ENCODE data around the gene GPBP1L1.
"Not testable (repeated sequence)": the region's sequence is repeated elsewhere in the genome, so short reads cannot be mapped to it uniquely, and the experiment has no call there.

The GPBP1L1 gene

DNA sequence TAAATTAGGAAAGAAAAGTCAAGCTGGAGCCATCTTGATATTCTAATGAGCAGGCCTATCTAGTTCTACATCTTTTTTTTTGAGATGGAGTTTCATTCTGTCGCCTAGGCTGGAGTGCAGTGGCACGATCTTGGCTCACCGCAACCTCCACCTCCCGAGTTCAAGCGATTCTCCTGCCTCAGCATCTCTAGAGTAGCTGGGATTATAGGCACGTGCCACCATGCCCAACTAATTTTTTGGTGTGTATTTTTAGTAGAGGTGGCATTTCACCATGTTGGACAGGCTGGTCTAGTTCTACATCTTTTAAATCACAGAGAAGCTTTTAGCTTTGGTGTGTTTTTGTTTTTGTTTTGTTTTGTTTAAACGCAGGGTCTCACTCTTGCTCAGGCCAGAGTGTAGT is 8.5 kb upstream of the GPBP1L1 start:
- Histone ChIP-seq H3K27ac (no peak overlapping the region), H3K4me3 (ENCODE audit: low read depth, low read length) (no peak overlapping the region), H3K36me3 (peaks cover 24% of the 10 kb centered on the region), H3K27me3 (ENCODE audit: insufficient read depth, low read depth, severe bottlenecking) (no peaks in the 10 kb centered on the region), H3K9me3 (ENCODE audit: severe bottlenecking) (no peaks in the 10 kb centered on the region)
- TF ChIP-seq, protein P1, sequence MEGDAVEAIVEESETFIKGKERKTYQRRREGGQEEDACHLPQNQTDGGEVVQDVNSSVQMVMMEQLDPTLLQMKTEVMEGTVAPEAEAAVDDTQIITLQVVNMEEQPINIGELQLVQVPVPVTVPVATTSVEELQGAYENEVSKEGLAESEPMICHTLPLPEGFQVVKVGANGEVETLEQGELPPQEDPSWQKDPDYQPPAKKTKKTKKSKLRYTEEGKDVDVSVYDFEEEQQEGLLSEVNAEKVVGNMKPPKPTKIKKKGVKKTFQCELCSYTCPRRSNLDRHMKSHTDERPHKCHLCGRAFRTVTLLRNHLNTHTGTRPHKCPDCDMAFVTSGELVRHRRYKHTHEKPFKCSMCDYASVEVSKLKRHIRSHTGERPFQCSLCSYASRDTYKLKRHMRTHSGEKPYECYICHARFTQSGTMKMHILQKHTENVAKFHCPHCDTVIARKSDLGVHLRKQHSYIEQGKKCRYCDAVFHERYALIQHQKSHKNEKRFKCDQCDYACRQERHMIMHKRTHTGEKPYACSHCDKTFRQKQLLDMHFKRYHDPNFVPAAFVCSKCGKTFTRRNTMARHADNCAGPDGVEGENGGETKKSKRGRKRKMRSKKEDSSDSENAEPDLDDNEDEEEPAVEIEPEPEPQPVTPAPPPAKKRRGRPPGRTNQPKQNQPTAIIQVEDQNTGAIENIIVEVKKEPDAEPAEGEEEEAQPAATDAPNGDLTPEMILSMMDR (IDR thresholded peaks at IDR 0.05; ENCODE audit: low read depth, low read length), result no peak
- DNase-seq, result no peak

DNA sequence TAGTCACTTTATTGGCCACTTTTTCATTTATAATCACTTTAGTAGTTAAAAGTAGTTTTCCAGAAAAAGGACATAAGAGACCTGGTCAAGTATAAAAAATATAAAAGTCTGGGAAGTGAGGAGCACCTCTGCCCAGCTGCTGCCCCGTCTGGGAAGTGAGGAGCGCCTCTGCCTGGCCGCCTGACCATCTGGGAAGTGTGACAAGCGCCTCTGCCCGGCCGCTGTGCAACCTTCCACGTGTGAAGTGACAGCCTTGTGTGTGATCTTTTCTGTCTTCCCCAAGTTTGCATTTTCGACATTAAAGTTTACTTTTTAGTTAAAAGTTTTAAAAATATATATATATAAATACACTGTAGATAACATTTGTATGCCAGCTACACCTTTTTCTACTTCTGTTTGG is 7.5 kb upstream of the GPBP1L1 start:
- H3K27ac ChIP-seq; DNase-seq; H3K4me3 ChIP-seq (ENCODE audit: low read depth, low read length); H3K27me3 ChIP-seq (ENCODE audit: insufficient read depth, low read depth, severe bottlenecking); H3K9me3 ChIP-seq (ENCODE audit: severe bottlenecking): not testable (repeated sequence)
- H3K36me3 ChIP-seq, result peaks cover 24% of the 10 kb centered on the region

DNA sequence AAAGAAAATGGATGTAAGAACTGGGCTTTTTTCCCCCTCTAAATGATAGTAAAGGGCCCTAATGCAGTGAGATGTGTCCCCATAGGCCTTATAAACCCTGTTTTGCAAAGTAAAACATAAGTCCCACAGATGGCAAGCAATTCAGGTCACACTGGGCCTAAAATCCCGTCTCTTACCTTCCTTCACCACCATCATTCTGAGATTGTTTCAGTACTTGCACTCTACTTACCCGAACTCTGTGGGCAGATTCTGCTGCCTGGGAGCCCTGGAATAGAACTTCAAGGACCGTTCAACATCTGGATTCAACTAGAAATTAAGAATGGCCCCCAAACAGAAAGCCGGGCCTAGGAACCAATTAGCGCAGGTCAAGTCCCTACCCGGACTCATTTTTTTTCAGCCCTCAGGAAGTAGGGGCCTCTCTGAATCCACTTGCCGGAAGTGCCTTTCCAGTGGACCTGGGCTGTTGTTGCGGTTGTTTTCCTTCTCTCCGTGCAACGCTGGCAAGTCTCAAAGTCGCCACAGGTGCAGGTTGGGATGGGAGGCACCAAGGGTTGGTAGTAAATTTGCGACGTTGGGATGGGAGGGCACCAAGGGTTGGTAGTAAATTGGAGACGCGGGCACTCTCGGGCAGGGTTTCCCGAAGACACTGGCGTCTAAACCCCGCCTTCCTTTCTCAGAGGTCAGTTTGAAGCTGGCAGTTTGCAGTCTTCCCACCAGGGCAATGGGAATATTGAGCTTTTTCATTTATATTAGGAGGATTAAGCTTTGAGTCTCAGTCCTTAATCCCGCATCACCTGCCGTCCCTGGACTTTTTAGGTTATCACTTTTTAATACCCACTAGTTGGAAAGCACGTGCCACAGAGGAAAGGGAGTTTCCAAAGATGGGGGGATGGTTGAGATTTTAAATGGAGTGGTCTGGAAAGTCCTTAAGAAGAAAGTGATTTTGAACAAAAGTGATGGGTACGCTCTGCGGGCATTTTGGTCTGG is 1.7 kb upstream of the GPBP1L1 start, which contains the start of gene TMEM69:
TSS of gene TMEM69 (plus strand) at position 428 of the 987 bp plus-strand sequence. CDS start 2,888 bp downstream, outside the sequence.
- H3K27ac ChIP-seq, result peak within 1 kb of the TSS; percentile 95
- no peaks in the 10 kb centered on the region for H3K27me3 ChIP-seq (ENCODE audit: insufficient read depth, low read depth, severe bottlenecking)
- H3K36me3 ChIP-seq, result peaks cover 17% of the 10 kb centered on the region
- no peaks in the 10 kb centered on the region for H3K9me3 ChIP-seq (ENCODE audit: severe bottlenecking)
- peak within 1 kb of the TSS; percentile 66 for H3K4me3 ChIP-seq (ENCODE audit: low read depth, low read length)
- TF ChIP-seq, protein P1 (IDR thresholded peaks at IDR 0.05; ENCODE audit: low read depth, low read length), result no peak
- peak; percentile 74 for DNase-seq

DNA sequence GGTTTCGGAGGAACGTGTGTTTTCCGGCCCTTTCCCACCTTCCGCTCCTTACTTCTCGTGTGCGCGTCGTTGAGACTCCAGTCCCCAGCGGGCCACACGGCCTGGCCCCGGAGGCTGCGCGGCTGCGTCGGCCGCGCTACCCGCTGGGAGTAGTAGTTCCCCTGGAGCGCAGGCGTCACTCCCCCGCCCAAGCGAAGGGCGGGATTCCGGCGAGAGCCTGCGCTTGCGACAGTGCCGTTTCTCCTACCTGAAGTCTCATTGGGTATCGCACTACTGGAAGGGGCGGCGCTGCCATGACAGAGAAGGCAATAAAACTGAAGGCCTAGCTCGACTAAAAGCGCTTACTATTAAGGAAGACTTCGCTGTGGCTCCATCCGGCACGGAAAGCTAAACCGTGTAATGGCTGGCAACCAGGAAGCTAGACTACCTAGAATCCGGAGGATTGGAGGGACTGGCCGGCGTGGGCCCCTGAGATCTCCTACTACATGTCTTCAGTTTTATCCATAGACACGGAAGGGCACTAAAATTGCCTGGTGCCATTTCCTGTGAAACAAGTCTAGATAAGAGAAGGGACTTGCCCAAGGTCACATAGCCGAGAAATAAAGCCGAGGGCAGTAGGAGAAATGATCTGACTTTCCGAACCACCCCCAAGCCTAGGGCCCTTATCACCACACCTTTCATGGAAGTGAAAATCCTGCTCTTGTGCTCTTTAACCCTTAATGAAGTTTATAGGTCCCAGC is 851 bp upstream of the GPBP1L1 start:
- no peaks in the 10 kb centered on the region for H3K9me3 ChIP-seq (ENCODE audit: severe bottlenecking)
- TF ChIP-seq, protein P1 (IDR thresholded peaks at IDR 0.05; ENCODE audit: low read depth, low read length), result no peak
- peak overlapping the region; percentile 95 for H3K27ac ChIP-seq
- H3K27me3 ChIP-seq (ENCODE audit: insufficient read depth, low read depth, severe bottlenecking), result no peaks in the 10 kb centered on the region
- peak overlapping the region; percentile 66 for H3K4me3 ChIP-seq (ENCODE audit: low read depth, low read length)
- H3K36me3 ChIP-seq, result peaks cover 9% of the 10 kb centered on the region; the same call in 1 of the 2 replicates
- peak; percentile 97 for DNase-seq

DNA sequence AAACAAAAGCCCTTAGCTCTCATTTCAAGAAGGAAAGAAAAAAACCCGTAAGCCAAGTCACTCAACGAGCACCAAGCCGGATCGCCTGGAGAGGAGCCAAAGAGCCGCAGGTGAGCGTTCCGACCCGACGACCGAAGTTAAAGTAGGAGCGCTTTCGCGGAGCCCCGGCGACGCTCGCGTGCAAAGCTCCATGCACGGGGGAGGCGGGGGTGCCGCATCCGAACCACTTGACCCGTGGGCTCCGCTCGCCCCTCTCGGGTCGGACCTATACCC is 382 bp downstream of the GPBP1L1 start:
- peak overlapping the region; percentile 95 for H3K27ac ChIP-seq
- peak; percentile 61 for DNase-seq
- TF ChIP-seq, protein P1 (IDR thresholded peaks at IDR 0.05; ENCODE audit: low read depth, low read length), result peak; percentile 39; the same call in 1 of the 2 replicates
- H3K27me3 ChIP-seq (ENCODE audit: insufficient read depth, low read depth, severe bottlenecking), result no peaks in the 10 kb centered on the region
- H3K36me3 ChIP-seq, result peaks cover 4% of the 10 kb centered on the region; the same call in 1 of the 2 replicates
- H3K9me3 ChIP-seq (ENCODE audit: severe bottlenecking), result no peaks in the 10 kb centered on the region
- H3K4me3 ChIP-seq (ENCODE audit: low read depth, low read length), result peak overlapping the region; percentile 66

All from WERI-Rb-1 (cell line).